K562 (cell line): ENCODE results near the gene PACRG. TPM values are rescaled to one million over a fixed set of nuclear protein-coding genes. Genes with fewer than 3 reads are reported as not detected.

Source experiments
- CBFA2T3 ChIP-seq: fragments of 450-650 bp; IDR thresholded peaks from 2 replicates; pipeline ENCODE4 v1.6.1; 2017
- CBX8 ChIP-seq: fragments of 200-600 bp; sonication (generic); IDR thresholded peaks from 2 replicates; pipeline ENCODE4 v1.6.1; 2012; ENCODE audit warnings: borderline replicate concordance, mixed run types, low read depth, mild to moderate bottlenecking, moderate library complexity, mixed read lengths, low read length, control low read depth, inconsistent platforms; ENCODE audit not compliant: poor library complexity, severe bottlenecking; ENCODE audit errors: extremely low read depth
- FOXK1 ChIP-seq: sonication (generic); formaldehyde crosslinking; IDR thresholded peaks from 2 replicates; pipeline ENCODE4 v1.8.0; 2022; ENCODE audit warnings: missing genetic modification reagents, mild to moderate bottlenecking, borderline replicate concordance
- FOXM1 ChIP-seq, 2 experiments: fragments of 450-650 bp in 1 of 2; sonication (generic) in 1 of 2; formaldehyde crosslinking in 1 of 2; IDR thresholded peaks; 2 replicates each; pipeline versions ENCODE4 v1.6.1 to v1.9.0; 2017 to 2022; ENCODE audit warnings: low read depth in 2 of 2, mild to moderate bottlenecking in 2 of 2, missing genetic modification reagents in 1 of 2, moderate library complexity in 1 of 2
- GATAD2A ChIP-seq: fragments of 450-650 bp; IDR thresholded peaks from 2 replicates; pipeline ENCODE4 v1.6.1; 2017
- MAFG ChIP-seq: fragments of 450-650 bp; conservative IDR thresholded peaks from 2 replicates; pipeline ENCODE4 v1.6.1; 2016; ENCODE audit warnings: missing genetic modification characterization, missing compliant biosample characterization
- MED1 ChIP-seq: sonication (generic); formaldehyde crosslinking; IDR thresholded peaks from 2 replicates; pipeline ENCODE4 v1.8.1; 2023; ENCODE audit warnings: missing genetic modification reagents, borderline replicate concordance
- NR3C1 ChIP-seq: sonication (generic); formaldehyde crosslinking; IDR thresholded peaks from 2 replicates; pipeline ENCODE4 v1.8.1; 2022; ENCODE audit warnings: missing genetic modification reagents
- PRPF4 ChIP-seq: fragments of 200-400 bp; formaldehyde crosslinking; IDR thresholded peaks from one replicate; pipeline ENCODE4 v1.6.1; 2017; ENCODE audit warnings: low read length, low read depth, mild to moderate bottlenecking; ENCODE audit not compliant: insufficient read depth, poor library complexity, severe bottlenecking
- PYGO2 ChIP-seq: fragments of 450-650 bp; IDR thresholded peaks from 2 replicates; pipeline ENCODE4 v1.6.1; 2016; ENCODE audit warnings: mild to moderate bottlenecking, missing genetic modification characterization, moderate library complexity, missing compliant biosample characterization
- TAF1 ChIP-seq: IDR thresholded peaks from 2 replicates; pipeline ENCODE4 v1.6.1; 2011; ENCODE audit warnings: mild to moderate bottlenecking, low read length, moderate library complexity; ENCODE audit not compliant: insufficient read depth, control insufficient read depth, severe bottlenecking; ENCODE audit errors: extremely low read depth
- TAF9B ChIP-seq: fragments of 450-650 bp; IDR thresholded peaks from 2 replicates; pipeline ENCODE4 v1.6.1; 2018; ENCODE audit warnings: mild to moderate bottlenecking; ENCODE audit not compliant: partially characterized antibody
- TCF7L2 ChIP-seq: fragments of 150-350 bp; IDR thresholded peaks from 2 replicates; pipeline ENCODE4 v1.6.1; 2016; ENCODE audit warnings: low read depth, mild to moderate bottlenecking, low read length, moderate library complexity
- ZBTB2 ChIP-seq: fragments of 450-650 bp; IDR thresholded peaks from 2 replicates; pipeline ENCODE4 v1.6.1; 2016; ENCODE audit warnings: antibody characterized with exemption
- ZKSCAN3 ChIP-seq: fragments of 250-450 bp; sonication (Bioruptor Pico); IDR thresholded peaks from 2 replicates; pipeline ENCODE4 v1.4.0; 2020
- ZNF224 ChIP-seq: sonication (generic); formaldehyde crosslinking; IDR thresholded peaks from 2 replicates; pipeline ENCODE4 v1.8.0; 2022; ENCODE audit warnings: mild to moderate bottlenecking, missing genetic modification reagents
- ZNF668 ChIP-seq: fragments of 250-450 bp; sonication (Bioruptor Pico); IDR thresholded peaks from 2 replicates; pipeline ENCODE4 v1.8.0; 2022; ENCODE audit warnings: mild to moderate bottlenecking, inconsistent platforms
- ZNF75A ChIP-seq: fragments of 450-650 bp; formaldehyde crosslinking; IDR thresholded peaks from 2 replicates; pipeline ENCODE4 v1.4.0; 2020; ENCODE audit warnings: mild to moderate bottlenecking
- polyA plus RNA-seq, 8 experiments: library from polyadenylated mRNA; depleted of rRNA in 4 of 8; stranded (reverse) in 5 of 8; unstranded in 3 of 8; fragments of >200 nt; fragmentation: Nextera tagmentation in 2 of 8; fragmentation: Illumina TruSeq in 1 of 8; extraction: Ambion mirVana in 2 of 8; extraction: Trizol in 1 of 8; gene quantifications; 2 replicates each; pipeline versions ENCODE4 v1.2.1 to v1.2.3, GENCODE V29; 2011 to 2014; ENCODE audit warnings: inconsistent platforms in 1 of 8, missing spikeins in 1 of 8
- total RNA-seq, 7 experiments: library from RNA; depleted of rRNA in 6 of 7; stranded (reverse); fragments of >200 nt in 6 of 7; fragmentation: Illumina TruSeq in 2 of 7; extraction: Trizol in 2 of 7; gene quantifications; 2 replicates each; pipeline versions ENCODE4 v1.2.1 to v1.2.3, GENCODE V29; 2011 to 2021; ENCODE audit warnings: low replicate concordance in 1 of 7
- TF ChIP-seq, protein P1 (sequence below), 3 experiments: IDR thresholded peaks in 2 of 3; conservative IDR thresholded peaks in 1 of 3; 2 replicates each; pipeline ENCODE4 v1.5.1; 2011 to 2012; ENCODE audit warnings: low read length in 3 of 3, mild to moderate bottlenecking in 3 of 3, control low read depth in 2 of 3, improper control_type of control experiment in 1 of 3, inconsistent platforms in 1 of 3, low read depth in 1 of 3, mixed read lengths in 1 of 3, moderate library complexity in 1 of 3; ENCODE audit not compliant: insufficient read depth in 2 of 3
- TF ChIP-seq, protein P2 (sequence below): fragments of 450-650 bp; IDR thresholded peaks from 2 replicates; pipeline ENCODE4 v1.6.1; 2016
- TF ChIP-seq, protein P3 (sequence below): IDR thresholded peaks from 2 replicates; pipeline ENCODE4 v1.6.1; 2011; ENCODE audit warnings: borderline replicate concordance, low read depth, mild to moderate bottlenecking, moderate library complexity, low read length; ENCODE audit not compliant: insufficient read depth, poor library complexity, severe bottlenecking

Gene PACRG
- total and polyA plus RNA-seq, 9 of the 15 experiments (the other 6 are each of a cell fraction or from before 2014, with no cell fraction given), result 0.04 TPM; not detected in 8

DNA sequence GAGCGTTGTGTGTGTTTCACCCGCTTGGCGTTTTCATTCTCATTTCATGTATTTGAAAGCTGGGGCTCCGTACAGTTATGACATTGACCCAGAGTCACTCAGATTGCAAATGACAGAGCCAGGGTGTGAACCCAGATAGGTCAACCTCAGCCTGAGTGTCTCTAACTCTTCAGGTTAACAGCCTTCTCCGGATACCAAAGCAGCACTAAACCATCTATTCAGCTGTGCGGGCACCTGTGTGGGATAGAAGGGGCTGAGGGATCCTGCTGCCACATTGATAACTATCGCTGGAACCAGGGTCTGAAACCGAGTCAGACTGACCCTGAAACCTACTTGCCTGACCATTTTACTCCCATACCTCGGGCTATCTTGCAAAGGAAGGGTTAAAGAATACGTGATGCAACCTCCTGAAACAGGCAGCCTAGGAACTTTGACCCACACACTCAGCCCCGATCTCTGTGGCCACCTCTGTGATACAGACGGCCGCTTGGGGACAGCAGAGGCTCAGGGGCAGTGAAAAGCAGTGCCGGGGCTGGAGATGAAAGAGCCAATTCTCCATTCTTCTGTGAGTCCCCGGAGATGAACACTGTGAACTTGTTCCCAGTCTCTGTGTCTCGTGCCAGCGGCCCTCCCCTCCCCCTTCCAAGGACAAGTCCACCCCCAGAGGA lies 453.2 kb downstream of the PACRG start (continued):
- no peak for TF ChIP-seq ZNF224 (CRISPR knock-in tag)
- no peak for TF ChIP-seq CBX8
- no peak; the same call in 1 of the 2 replicates for TF ChIP-seq CBFA2T3
- no peak for TF ChIP-seq ZNF75A (CRISPR knock-in tag)
- peak; percentile 22 for TF ChIP-seq TAF9B
- TF ChIP-seq MAFG (tag), result no peak
- peak; percentile 57; the same call in 1 of the 2 replicates for TF ChIP-seq GATAD2A
- no peak for TF ChIP-seq NR3C1 (CRISPR knock-in tag)
- no peak for TF ChIP-seq FOXM1 (IDR thresholded peaks at IDR 0.05; ENCODE audit: low read depth)
- no peak for TF ChIP-seq FOXM1 (CRISPR knock-in tag; IDR thresholded peaks at IDR 0.05; ENCODE audit: low read depth)
- TF ChIP-seq, protein P1, sequence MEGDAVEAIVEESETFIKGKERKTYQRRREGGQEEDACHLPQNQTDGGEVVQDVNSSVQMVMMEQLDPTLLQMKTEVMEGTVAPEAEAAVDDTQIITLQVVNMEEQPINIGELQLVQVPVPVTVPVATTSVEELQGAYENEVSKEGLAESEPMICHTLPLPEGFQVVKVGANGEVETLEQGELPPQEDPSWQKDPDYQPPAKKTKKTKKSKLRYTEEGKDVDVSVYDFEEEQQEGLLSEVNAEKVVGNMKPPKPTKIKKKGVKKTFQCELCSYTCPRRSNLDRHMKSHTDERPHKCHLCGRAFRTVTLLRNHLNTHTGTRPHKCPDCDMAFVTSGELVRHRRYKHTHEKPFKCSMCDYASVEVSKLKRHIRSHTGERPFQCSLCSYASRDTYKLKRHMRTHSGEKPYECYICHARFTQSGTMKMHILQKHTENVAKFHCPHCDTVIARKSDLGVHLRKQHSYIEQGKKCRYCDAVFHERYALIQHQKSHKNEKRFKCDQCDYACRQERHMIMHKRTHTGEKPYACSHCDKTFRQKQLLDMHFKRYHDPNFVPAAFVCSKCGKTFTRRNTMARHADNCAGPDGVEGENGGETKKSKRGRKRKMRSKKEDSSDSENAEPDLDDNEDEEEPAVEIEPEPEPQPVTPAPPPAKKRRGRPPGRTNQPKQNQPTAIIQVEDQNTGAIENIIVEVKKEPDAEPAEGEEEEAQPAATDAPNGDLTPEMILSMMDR (IDR thresholded peaks at IDR 0.05 in 2 of 3, conservative IDR thresholded peaks at IDR 0.05 in 1 of 3; ENCODE audit: insufficient read depth in 2 of 3, low read depth in 1 of 3, low read length in 3 of 3), result peak; percentile 83 to 91 (median 86)
- no peak for TF ChIP-seq PRPF4
- TF ChIP-seq TAF1, result no peak
- TF ChIP-seq, protein P2, sequence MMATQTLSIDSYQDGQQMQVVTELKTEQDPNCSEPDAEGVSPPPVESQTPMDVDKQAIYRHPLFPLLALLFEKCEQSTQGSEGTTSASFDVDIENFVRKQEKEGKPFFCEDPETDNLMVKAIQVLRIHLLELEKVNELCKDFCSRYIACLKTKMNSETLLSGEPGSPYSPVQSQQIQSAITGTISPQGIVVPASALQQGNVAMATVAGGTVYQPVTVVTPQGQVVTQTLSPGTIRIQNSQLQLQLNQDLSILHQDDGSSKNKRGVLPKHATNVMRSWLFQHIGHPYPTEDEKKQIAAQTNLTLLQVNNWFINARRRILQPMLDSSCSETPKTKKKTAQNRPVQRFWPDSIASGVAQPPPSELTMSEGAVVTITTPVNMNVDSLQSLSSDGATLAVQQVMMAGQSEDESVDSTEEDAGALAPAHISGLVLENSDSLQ, result peak; percentile 23; the same call in 1 of the 2 replicates
- no peak for TF ChIP-seq MED1 (CRISPR knock-in tag)
- 0 out of 2 replicates have a peak, but pooled peaks have one; percentile 65 for TF ChIP-seq ZNF668 (CRISPR knock-in tag)
- 0 out of 2 replicates have a peak, but pooled peaks have one; percentile 22 for TF ChIP-seq FOXK1 (CRISPR knock-in tag)
- TF ChIP-seq ZBTB2, result no peak
- peak; percentile 54; the same call in 1 of the 2 replicates for TF ChIP-seq PYGO2
- no peak for TF ChIP-seq TCF7L2
- TF ChIP-seq, protein P3, sequence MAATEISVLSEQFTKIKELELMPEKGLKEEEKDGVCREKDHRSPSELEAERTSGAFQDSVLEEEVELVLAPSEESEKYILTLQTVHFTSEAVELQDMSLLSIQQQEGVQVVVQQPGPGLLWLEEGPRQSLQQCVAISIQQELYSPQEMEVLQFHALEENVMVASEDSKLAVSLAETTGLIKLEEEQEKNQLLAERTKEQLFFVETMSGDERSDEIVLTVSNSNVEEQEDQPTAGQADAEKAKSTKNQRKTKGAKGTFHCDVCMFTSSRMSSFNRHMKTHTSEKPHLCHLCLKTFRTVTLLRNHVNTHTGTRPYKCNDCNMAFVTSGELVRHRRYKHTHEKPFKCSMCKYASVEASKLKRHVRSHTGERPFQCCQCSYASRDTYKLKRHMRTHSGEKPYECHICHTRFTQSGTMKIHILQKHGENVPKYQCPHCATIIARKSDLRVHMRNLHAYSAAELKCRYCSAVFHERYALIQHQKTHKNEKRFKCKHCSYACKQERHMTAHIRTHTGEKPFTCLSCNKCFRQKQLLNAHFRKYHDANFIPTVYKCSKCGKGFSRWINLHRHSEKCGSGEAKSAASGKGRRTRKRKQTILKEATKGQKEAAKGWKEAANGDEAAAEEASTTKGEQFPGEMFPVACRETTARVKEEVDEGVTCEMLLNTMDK, result no peak
- TF ChIP-seq ZKSCAN3 (CRISPR knock-in tag), result no peak
